GM23338 (cell line): ENCODE measurements around the gene PYGO2. TPM values are rescaled to one million over a fixed set of nuclear protein-coding genes. Genes with fewer than 3 reads are reported as not detected.

Experiments used
- ATAC-seq: fragments of 200-7000 bp; cut with Tn5 transposase; 3 replicates; pipeline ENCODE4 v1.9.1; 2020
- DNase-seq: peaks from one replicate; pipeline ENCODE4 v3.0.0-alpha.2; 2015; ENCODE audit warnings: low spot score
- H2AFZ ChIP-seq: fragments of 200-600 bp; sonication (generic); 2 replicates; pipeline ENCODE4 v1.8.0; 2016; ENCODE audit warnings: antibody characterized with exemption, mild to moderate bottlenecking, moderate library complexity
- H3F3A ChIP-seq: fragments of 200-600 bp; sonication (generic); replicated peaks from 2 replicates; pipeline ENCODE4 v1.8.0; 2017; ENCODE audit warnings: antibody characterized with exemption, mixed run types, low read depth
- H3K27ac ChIP-seq: fragments of 200-600 bp; sonication (generic); 2 replicates; pipeline ENCODE4 v1.6.1; 2016; ENCODE audit warnings: low read depth
- H3K27me3 ChIP-seq: fragments of 200-600 bp; sonication (generic); 2 replicates; pipeline ENCODE4 v1.8.0; 2016; ENCODE audit warnings: mild to moderate bottlenecking, mixed run types, moderate library complexity; ENCODE audit not compliant: insufficient read depth
- H3K36me3 ChIP-seq: fragments of 200-600 bp; sonication (generic); 2 replicates; pipeline ENCODE4 v1.8.0; 2016; ENCODE audit warnings: mild to moderate bottlenecking; ENCODE audit not compliant: insufficient read depth
- H3K4me1 ChIP-seq: fragments of 200-600 bp; sonication (generic); 2 replicates; pipeline ENCODE4 v1.8.0; 2016; ENCODE audit warnings: mild to moderate bottlenecking, moderate library complexity; ENCODE audit not compliant: insufficient read depth
- H3K4me2 ChIP-seq: fragments of 200-600 bp; sonication (generic); 2 replicates; pipeline ENCODE4 v1.7.1; 2017; ENCODE audit warnings: mixed run types
- H3K4me3 ChIP-seq: fragments of 200-600 bp; sonication (generic); 2 replicates; pipeline ENCODE4 v1.6.1; 2016; ENCODE audit warnings: mixed run types
- H3K79me2 ChIP-seq: fragments of 200-600 bp; sonication (generic); replicated peaks from 2 replicates; pipeline ENCODE4 v1.8.0; 2017; ENCODE audit warnings: mild to moderate bottlenecking; ENCODE audit not compliant: insufficient read depth
- H3K9me2 ChIP-seq: fragments of 200-600 bp; sonication (generic); 2 replicates; pipeline ENCODE4 v1.8.0; 2017; ENCODE audit not compliant: insufficient read depth
- H4K20me1 ChIP-seq: fragments of 200-600 bp; sonication (generic); replicated peaks from 2 replicates; pipeline ENCODE4 v1.8.0; 2017; ENCODE audit warnings: mild to moderate bottlenecking; ENCODE audit not compliant: insufficient read depth
- H3K27ac Mint-ChIP-seq: 2 replicates; pipeline ENCODE4 v1.8.0; 2020; ENCODE audit warnings: inconsistent platforms, mild to moderate bottlenecking, moderate library complexity, mixed read lengths
- H3K27me3 Mint-ChIP-seq: 3 replicates; pipeline ENCODE4 v1.8.0; 2022; ENCODE audit warnings: low read depth, mild to moderate bottlenecking, moderate library complexity, mixed read lengths, inconsistent platforms; ENCODE audit not compliant: insufficient read depth, poor library complexity
- H3K36me3 Mint-ChIP-seq: 3 replicates; pipeline ENCODE4 v1.8.0; 2021; ENCODE audit warnings: low read depth, mild to moderate bottlenecking, inconsistent platforms, moderate library complexity, mixed read lengths
- H3K4me1 Mint-ChIP-seq: 3 replicates; pipeline ENCODE4 v1.8.0; 2020; ENCODE audit warnings: mild to moderate bottlenecking, inconsistent platforms, mixed read lengths
- H3K4me3 Mint-ChIP-seq: 3 replicates; pipeline ENCODE4 v1.8.0; 2021; ENCODE audit warnings: moderate library complexity, mild to moderate bottlenecking, inconsistent platforms, mixed read lengths
- H3K9me3 Mint-ChIP-seq: 3 replicates; pipeline ENCODE4 v1.8.0; 2020; ENCODE audit warnings: moderate library complexity, mild to moderate bottlenecking, inconsistent platforms, mixed read lengths
- CREB1 ChIP-seq: fragments of 250-450 bp; sonication (Bioruptor Pico); IDR thresholded peaks from 2 replicates; pipeline ENCODE4 v1.5.0; 2020; ENCODE audit warnings: low read depth, mild to moderate bottlenecking, moderate library complexity
- EZH2phosphoT487 ChIP-seq: fragments of 200-600 bp; sonication (generic); IDR thresholded peaks from one replicate; pipeline ENCODE4 v1.8.1; 2018; ENCODE audit warnings: antibody characterized with exemption; ENCODE audit not compliant: unreplicated experiment
- NANOG ChIP-seq: IDR thresholded peaks from 2 replicates; pipeline ENCODE4 v1.6.1; 2016; ENCODE audit warnings: antibody characterized with exemption, borderline replicate concordance
- STAT1 ChIP-seq: IDR thresholded peaks from one replicate; pipeline ENCODE4 v1.6.1; 2016; ENCODE audit warnings: antibody characterized with exemption; ENCODE audit not compliant: unreplicated experiment
- ZNF331 ChIP-seq: fragments of 250-450 bp; sonication (Bioruptor Pico); IDR thresholded peaks from 2 replicates; pipeline ENCODE4 v1.5.0; 2020; ENCODE audit warnings: low read depth, mild to moderate bottlenecking, moderate library complexity
- polyA plus RNA-seq: library from polyadenylated mRNA; unstranded; fragments of >200 nt; fragmentation: Nextera tagmentation; extraction: Ambion mirVana; gene quantifications from 2 replicates; pipeline ENCODE4 v1.2.1, GENCODE V29; 2016
- total RNA-seq: library from RNA; depleted of rRNA; stranded (reverse); fragments of >200 nt; shearing (Covaris generic); gene quantifications from 2 replicates; pipeline ENCODE4 v1.2.3, GENCODE V29; 2014
- TF ChIP-seq, protein P1 (sequence below): fragments of 250-450 bp; sonication (Bioruptor Pico); IDR thresholded peaks from 2 replicates; pipeline ENCODE4 v1.5.0; 2020; ENCODE audit warnings: mild to moderate bottlenecking, moderate library complexity
- TF ChIP-seq, protein P2 (sequence below): IDR thresholded peaks from 2 replicates; pipeline ENCODE4 v1.6.1; 2016; ENCODE audit warnings: antibody characterized with exemption

PYGO2 gene
- total and polyA plus RNA-seq, 2 experiments from 2014 or later = 11.0 to 29.0 TPM

DNA sequence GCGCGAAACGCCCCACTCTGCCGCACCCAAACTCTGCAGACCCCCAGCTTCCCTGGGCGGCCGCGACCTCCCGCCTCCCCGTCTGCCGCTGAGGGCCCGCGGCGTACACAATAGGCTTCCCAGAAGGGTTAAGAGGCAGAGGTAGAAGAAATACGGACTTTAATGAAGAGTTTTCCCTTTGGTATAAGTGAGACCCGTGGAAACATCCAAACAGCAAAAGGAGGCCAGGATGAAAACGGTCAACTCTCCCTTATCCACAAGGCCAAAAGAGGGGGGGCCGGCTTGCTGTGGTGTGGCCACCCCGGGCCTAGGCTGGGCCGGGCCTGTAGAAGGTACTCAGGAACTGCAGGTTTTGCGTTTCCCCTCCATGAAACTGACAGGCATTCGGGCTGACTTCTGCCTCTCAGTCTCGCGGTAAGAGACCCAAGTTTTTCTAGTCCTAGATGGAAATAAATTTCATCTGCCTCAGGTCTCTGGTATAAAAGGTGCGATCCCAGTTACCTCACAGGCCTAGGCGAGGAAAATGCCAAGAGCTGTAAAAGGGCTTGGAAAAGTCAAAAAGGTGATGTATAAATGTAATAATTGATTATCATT, 671 bp upstream of the PYGO2 start (continued):
- TF ChIP-seq, protein P1, sequence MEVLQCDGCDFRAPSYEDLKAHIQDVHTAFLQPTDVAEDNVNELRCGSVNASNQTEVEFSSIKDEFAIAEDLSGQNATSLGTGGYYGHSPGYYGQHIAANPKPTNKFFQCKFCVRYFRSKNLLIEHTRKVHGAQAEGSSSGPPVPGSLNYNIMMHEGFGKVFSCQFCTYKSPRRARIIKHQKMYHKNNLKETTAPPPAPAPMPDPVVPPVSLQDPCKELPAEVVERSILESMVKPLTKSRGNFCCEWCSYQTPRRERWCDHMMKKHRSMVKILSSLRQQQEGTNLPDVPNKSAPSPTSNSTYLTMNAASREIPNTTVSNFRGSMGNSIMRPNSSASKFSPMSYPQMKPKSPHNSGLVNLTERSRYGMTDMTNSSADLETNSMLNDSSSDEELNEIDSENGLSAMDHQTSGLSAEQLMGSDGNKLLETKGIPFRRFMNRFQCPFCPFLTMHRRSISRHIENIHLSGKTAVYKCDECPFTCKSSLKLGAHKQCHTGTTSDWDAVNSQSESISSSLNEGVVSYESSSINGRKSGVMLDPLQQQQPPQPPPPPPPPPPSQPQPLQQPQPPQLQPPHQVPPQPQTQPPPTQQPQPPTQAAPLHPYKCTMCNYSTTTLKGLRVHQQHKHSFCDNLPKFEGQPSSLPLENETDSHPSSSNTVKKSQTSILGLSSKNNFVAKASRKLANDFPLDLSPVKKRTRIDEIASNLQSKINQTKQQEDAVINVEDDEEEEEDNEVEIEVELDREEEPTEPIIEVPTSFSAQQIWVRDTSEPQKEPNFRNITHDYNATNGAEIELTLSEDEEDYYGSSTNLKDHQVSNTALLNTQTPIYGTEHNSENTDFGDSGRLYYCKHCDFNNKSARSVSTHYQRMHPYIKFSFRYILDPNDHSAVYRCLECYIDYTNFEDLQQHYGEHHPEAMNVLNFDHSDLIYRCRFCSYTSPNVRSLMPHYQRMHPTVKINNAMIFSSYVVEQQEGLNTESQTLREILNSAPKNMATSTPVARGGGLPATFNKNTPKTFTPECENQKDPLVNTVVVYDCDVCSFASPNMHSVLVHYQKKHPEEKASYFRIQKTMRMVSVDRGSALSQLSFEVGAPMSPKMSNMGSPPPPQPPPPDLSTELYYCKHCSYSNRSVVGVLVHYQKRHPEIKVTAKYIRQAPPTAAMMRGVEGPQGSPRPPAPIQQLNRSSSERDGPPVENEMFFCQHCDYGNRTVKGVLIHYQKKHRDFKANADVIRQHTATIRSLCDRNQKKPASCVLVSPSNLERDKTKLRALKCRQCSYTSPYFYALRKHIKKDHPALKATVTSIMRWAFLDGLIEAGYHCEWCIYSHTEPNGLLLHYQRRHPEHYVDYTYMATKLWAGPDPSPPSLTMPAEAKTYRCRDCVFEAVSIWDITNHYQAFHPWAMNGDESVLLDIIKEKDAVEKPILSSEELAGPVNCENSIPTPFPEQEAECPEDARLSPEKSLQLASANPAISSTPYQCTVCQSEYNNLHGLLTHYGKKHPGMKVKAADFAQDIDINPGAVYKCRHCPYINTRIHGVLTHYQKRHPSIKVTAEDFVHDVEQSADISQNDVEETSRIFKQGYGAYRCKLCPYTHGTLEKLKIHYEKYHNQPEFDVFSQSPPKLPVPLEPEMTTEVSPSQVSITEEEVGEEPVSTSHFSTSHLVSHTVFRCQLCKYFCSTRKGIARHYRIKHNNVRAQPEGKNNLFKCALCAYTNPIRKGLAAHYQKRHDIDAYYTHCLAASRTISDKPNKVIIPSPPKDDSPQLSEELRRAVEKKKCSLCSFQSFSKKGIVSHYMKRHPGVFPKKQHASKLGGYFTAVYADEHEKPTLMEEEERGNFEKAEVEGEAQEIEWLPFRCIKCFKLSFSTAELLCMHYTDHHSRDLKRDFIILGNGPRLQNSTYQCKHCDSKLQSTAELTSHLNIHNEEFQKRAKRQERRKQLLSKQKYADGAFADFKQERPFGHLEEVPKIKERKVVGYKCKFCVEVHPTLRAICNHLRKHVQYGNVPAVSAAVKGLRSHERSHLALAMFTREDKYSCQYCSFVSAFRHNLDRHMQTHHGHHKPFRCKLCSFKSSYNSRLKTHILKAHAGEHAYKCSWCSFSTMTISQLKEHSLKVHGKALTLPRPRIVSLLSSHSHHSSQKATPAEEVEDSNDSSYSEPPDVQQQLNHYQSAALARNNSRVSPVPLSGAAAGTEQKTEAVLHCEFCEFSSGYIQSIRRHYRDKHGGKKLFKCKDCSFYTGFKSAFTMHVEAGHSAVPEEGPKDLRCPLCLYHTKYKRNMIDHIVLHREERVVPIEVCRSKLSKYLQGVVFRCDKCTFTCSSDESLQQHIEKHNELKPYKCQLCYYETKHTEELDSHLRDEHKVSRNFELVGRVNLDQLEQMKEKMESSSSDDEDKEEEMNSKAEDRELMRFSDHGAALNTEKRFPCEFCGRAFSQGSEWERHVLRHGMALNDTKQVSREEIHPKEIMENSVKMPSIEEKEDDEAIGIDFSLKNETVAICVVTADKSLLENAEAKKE (CRISPR knock-in tag) = no peak
- TF ChIP-seq CREB1 (CRISPR knock-in tag) (no peak), NANOG (no peak), EZH2phosphoT487 (no peak), ZNF331 (CRISPR knock-in tag) (no peak)
- TF ChIP-seq, protein P2, sequence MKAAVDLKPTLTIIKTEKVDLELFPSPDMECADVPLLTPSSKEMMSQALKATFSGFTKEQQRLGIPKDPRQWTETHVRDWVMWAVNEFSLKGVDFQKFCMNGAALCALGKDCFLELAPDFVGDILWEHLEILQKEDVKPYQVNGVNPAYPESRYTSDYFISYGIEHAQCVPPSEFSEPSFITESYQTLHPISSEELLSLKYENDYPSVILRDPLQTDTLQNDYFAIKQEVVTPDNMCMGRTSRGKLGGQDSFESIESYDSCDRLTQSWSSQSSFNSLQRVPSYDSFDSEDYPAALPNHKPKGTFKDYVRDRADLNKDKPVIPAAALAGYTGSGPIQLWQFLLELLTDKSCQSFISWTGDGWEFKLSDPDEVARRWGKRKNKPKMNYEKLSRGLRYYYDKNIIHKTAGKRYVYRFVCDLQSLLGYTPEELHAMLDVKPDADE = no peak

DNA sequence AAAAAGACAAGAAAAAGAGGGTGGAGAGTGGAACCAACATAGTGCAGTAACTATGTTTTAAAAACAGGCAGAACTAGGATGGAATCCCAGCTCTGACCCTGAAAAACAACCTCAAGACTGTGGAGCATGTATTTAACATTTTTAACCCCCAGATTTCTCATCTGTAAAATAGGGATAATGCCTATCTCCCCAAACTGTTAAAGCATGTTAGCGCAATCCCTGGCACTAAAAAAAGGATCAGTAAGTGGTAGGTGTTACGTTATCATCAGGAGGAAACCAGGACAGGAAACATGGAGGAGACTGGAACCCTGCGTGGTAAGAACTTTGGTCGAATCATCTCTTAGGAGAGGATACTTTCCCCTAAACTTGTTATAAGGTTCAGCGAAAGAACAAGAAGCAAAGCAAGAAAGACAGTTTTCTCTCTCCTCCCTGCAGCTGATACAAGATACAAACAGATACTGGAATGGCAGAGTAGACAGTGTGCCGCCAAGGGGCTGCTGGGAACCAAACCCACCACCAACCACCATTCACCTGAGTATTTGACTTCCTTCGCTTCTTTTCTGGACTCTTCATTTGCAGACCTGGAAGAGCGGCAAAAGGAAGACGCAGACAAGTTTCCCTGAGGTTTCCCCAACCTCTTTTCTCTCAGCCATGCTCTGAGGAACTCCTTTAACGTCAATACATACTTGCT, 991 bp downstream of the PYGO2 start:
- H3K36me3 ChIP-seq = peaks cover 17% of the 10 kb centered on the region
- no peak for ATAC-seq
- peak overlapping the region; percentile 83; the same call in 1 of the 2 replicates for H3K27ac Mint-ChIP-seq
- no peaks in the 10 kb centered on the region for H3K9me2 ChIP-seq
- H3F3A ChIP-seq = peaks cover 45% of the 10 kb centered on the region
- H4K20me1 ChIP-seq = peaks cover 28% of the 10 kb centered on the region
- peaks cover 24% of the 10 kb centered on the region for H3K27me3 Mint-ChIP-seq
- H3K4me3 Mint-ChIP-seq = peak overlapping the region; percentile 94
- DNase-seq = no peak
- H3K79me2 ChIP-seq = peaks cover 13% of the 10 kb centered on the region
- H3K36me3 Mint-ChIP-seq = peaks cover 57% of the 10 kb centered on the region
- no peak overlapping the region for H2AFZ ChIP-seq
- peak overlapping the region; percentile 92 for H3K4me3 ChIP-seq
- H3K27me3 ChIP-seq = no peaks in the 10 kb centered on the region
- H3K4me2 ChIP-seq = peak overlapping the region; percentile 91
- H3K4me1 Mint-ChIP-seq = peaks cover 53% of the 10 kb centered on the region
- H3K9me3 Mint-ChIP-seq = no peaks in the 10 kb centered on the region
- peak overlapping the region; percentile 97; the same call in 1 of the 2 replicates for H3K27ac ChIP-seq
- H3K4me1 ChIP-seq = peaks cover 43% of the 10 kb centered on the region
- TF ChIP-seq STAT1 (no peak), ZNF331 (CRISPR knock-in tag) (no peak)
- TF ChIP-seq, protein P1 (CRISPR knock-in tag) = no peak
